ENCODE measurements around the gene ADAMTS9. TPM values are rescaled to one million over a fixed set of nuclear protein-coding genes. Genes with fewer than 3 reads are reported as not detected.

ADAMTS9 gene
- total and polyA plus RNA-seq, 4 donors, result 7.0 to 212 (median 91.2) TPM

GRCh38 chr3:64488939-64489338 lies 198.9 kb downstream of the ADAMTS9 start:
- no peaks in the 10 kb centered on the region for H3K36me3 ChIP-seq (ENCODE audit: control insufficient read depth in 1 of 2, insufficient read depth in 2 of 2, low read length in 1 of 2)
- H3K27me3 ChIP-seq (ENCODE audit: control insufficient read depth in 1 of 2, insufficient read depth in 2 of 2, low read length in 1 of 2), result no peaks in the 10 kb centered on the region
- no peak for ATAC-seq (ENCODE audit: low FRiP score)
- 27 to 33% methylated on average over 5 of the region's 5 CpGs for WGBS, 2 donors
- H3K4me1 ChIP-seq (ENCODE audit: control insufficient read depth in 1 of 2, insufficient read depth in 2 of 2, low read length in 2 of 2), result no peaks in the 10 kb centered on the region
- intact Hi-C loops (cut with DNase I), result no loop called here
- no peak overlapping the region for H3K4me3 ChIP-seq (ENCODE audit: low read length in 2 of 2)
- no peaks in the 10 kb centered on the region for H3K9me3 ChIP-seq (ENCODE audit: control insufficient read depth, low read length)
- no peak for DNase-seq
- H3K27ac ChIP-seq (ENCODE audit: low read depth in 1 of 2, low read length in 2 of 2), result no peak overlapping the region

DNA sequence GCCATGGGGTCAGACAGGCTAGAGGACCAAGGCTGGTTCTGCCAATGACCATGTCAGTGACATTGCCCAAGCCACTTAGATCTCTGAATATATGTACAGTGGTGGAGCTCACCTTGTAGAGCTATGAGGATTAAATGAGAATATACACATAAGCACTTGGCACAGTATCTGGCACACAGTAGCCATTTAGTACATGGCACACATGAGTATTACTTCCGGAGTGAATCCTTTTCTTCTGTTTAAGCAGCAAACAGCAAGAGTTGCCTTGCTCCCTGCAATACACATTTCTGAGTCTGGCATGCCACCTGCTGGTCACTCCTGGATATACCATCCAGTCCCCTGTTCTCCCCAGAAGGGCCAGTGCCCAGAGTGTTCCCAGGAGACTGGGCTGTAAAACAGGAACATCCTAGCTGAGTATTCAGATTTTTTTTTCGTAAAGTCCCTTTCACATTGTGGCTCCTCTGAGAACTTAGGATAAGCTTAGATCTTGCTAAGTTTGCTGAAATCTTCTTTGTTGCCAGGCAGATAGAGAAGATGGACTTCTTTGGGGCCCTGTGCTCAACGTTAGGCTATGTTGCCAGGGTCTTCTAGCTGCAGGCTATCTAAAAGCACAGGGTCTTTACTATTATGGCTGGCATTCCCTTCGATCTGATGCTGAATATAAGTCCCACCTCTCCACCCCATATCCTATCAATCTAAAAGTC lies 203.4 kb downstream of the ADAMTS9 start:
- no peaks in the 10 kb centered on the region for H3K4me1 ChIP-seq (ENCODE audit: control insufficient read depth in 1 of 2, insufficient read depth in 2 of 2, low read length in 2 of 2)
- peak; percentile 81 to 92 for DNase-seq

DNA sequence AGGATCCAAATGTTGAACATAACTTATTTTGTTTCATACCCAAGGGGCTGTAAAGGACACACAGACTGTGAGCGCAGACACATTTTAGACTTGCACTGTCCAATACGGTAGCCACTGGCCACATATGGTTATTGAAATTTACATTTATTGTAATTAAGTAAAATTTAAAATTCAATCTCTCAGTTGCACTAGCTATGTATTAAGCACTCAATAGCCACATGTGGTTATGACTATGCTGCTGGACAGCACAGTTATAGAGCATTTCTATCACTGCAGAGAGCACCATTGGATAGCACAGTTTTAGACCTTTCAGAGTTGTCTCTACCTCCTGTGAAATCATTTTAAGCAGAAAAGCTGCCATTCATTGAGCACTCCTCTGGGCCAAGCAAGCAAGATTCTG lies 204.3 kb downstream of the ADAMTS9 start:
- ATAC-seq (ENCODE audit: low FRiP score) (no peak), DNase-seq (no peak)
- Histone ChIP-seq H3K27ac (ENCODE audit: low read depth in 1 of 2, low read length in 2 of 2) (no peak overlapping the region), H3K9me3 (ENCODE audit: control insufficient read depth, low read length) (no peaks in the 10 kb centered on the region), H3K4me1 (ENCODE audit: control insufficient read depth in 1 of 2, insufficient read depth in 2 of 2, low read length in 2 of 2) (no peaks in the 10 kb centered on the region), H3K36me3 (ENCODE audit: control insufficient read depth in 1 of 2, insufficient read depth in 2 of 2, low read length in 1 of 2) (no peaks in the 10 kb centered on the region), H3K4me3 (ENCODE audit: low read length in 2 of 2) (no peak overlapping the region), H3K27me3 (ENCODE audit: control insufficient read depth in 1 of 2, insufficient read depth in 2 of 2, low read length in 1 of 2) (no peaks in the 10 kb centered on the region)
- WGBS, 2 donors, result 85 to 87% methylated on average over 2 of the region's 2 CpGs
- intact Hi-C loops (cut with DNase I), result loop anchor here in 1 of 2 donors (5.0 kb wide), 1 partner anchor 81 kb away; no protein-coding TSS in a partner anchor

More for the DNA sequence above, 203.4 kb downstream of the ADAMTS9 start:
- Histone ChIP-seq H3K27ac (ENCODE audit: low read depth in 1 of 2, low read length in 2 of 2) (no peak overlapping the region), H3K4me3 (ENCODE audit: low read length in 2 of 2) (no peak overlapping the region), H3K9me3 (ENCODE audit: control insufficient read depth, low read length) (no peaks in the 10 kb centered on the region), H3K36me3 (ENCODE audit: control insufficient read depth in 1 of 2, insufficient read depth in 2 of 2, low read length in 1 of 2) (no peaks in the 10 kb centered on the region), H3K27me3 (ENCODE audit: control insufficient read depth in 1 of 2, insufficient read depth in 2 of 2, low read length in 1 of 2) (no peaks in the 10 kb centered on the region)
- peak; percentile 94 for ATAC-seq (ENCODE audit: low FRiP score)
- intact Hi-C loops (cut with DNase I), result loop anchor here (2.0 to 5.0 kb wide), 2 partner anchors 82 to 454 kb away; no protein-coding TSS in a partner anchor
- WGBS, 2 donors, result 19 to 20% methylated on average over 4 of the region's 4 CpGs

DNA sequence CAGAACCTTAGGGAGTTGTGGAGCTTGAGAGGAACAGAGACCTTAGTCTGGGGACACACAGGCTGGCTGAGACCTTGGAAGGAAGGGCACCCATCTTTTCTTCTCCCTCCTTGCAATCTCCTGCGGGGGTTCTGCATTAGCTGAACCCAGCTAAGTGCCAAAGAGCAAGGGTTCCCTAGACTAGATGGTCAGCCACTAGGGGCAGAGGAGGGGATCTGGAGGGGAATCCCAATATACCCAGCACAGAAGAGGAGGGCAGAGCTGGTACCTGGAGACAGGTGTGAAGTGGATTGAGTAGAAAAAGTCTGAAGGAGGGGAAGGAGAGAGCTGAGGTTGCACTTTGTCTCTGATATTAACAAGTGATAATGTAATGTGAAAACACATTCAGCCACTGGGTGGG lies 212.8 kb downstream of the ADAMTS9 start:
- Histone ChIP-seq H3K27me3 (ENCODE audit: control insufficient read depth in 1 of 2, insufficient read depth in 2 of 2, low read length in 1 of 2) (no peaks in the 10 kb centered on the region), H3K36me3 (ENCODE audit: control insufficient read depth in 1 of 2, insufficient read depth in 2 of 2, low read length in 1 of 2) (no peaks in the 10 kb centered on the region), H3K27ac (ENCODE audit: low read depth in 1 of 2, low read length in 2 of 2) (no peak overlapping the region), H3K4me3 (ENCODE audit: low read length in 2 of 2) (no peak overlapping the region), H3K4me1 (ENCODE audit: control insufficient read depth in 1 of 2, insufficient read depth in 2 of 2, low read length in 2 of 2) (no peaks in the 10 kb centered on the region), H3K9me3 (ENCODE audit: control insufficient read depth, low read length) (no peaks in the 10 kb centered on the region)
- intact Hi-C loops (cut with DNase I), result no loop called here
- 95 to 100% methylated on average over 1 of the region's 1 CpG for WGBS, 2 donors
- DNase-seq, result no peak
- ATAC-seq (ENCODE audit: low FRiP score), result no peak

GRCh38 chr3:64473466-64473865 lies 214.3 kb downstream of the ADAMTS9 start:
- DNase-seq, result no peak
- peaks cover 0 to 1% of the 10 kb centered on the region in 2 donors for H3K4me1 ChIP-seq (ENCODE audit: control insufficient read depth in 1 of 2, insufficient read depth in 2 of 2, low read length in 2 of 2)
- no peaks in the 10 kb centered on the region for H3K36me3 ChIP-seq (ENCODE audit: control insufficient read depth in 1 of 2, insufficient read depth in 2 of 2, low read length in 1 of 2)
- H3K27ac ChIP-seq (ENCODE audit: low read depth in 1 of 2, low read length in 2 of 2), result no peak overlapping the region
- no peak overlapping the region for H3K4me3 ChIP-seq (ENCODE audit: low read length in 2 of 2)
- no peak for ATAC-seq (ENCODE audit: low FRiP score)
- H3K27me3 ChIP-seq (ENCODE audit: control insufficient read depth in 1 of 2, insufficient read depth in 2 of 2, low read length in 1 of 2), result no peaks in the 10 kb centered on the region
- WGBS, 2 donors, result 84 to 92% methylated on average over 1 of the region's 1 CpG
- H3K9me3 ChIP-seq (ENCODE audit: control insufficient read depth, low read length), result no peaks in the 10 kb centered on the region
- intact Hi-C loops (cut with DNase I), result no loop called here

DNA sequence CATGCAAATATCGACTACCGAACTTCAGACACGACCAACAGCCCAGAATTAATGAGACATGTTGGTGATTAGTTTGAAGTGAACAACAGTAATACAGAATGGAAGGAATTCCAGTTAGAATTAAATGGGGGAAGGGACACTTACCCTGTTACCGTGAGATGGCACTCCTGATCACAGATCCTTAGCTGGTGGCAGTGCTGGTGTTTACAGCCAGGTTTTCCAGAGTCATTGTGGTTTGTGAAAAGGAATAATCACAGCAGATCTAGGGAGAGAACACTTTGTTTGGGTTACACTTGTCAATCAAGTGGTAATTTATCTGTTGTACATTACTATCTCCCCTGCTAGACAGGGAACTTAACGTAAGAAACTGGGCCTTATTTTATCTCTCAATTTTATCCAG lies 217.4 kb downstream of the ADAMTS9 start:
- H3K36me3 ChIP-seq (ENCODE audit: control insufficient read depth in 1 of 2, insufficient read depth in 2 of 2, low read length in 1 of 2), result no peaks in the 10 kb centered on the region
- peaks cover 0 to 1% of the 10 kb centered on the region in 2 donors for H3K4me1 ChIP-seq (ENCODE audit: control insufficient read depth in 1 of 2, insufficient read depth in 2 of 2, low read length in 2 of 2)
- no peak for DNase-seq
- no peak overlapping the region for H3K27ac ChIP-seq (ENCODE audit: low read depth in 1 of 2, low read length in 2 of 2)
- ATAC-seq (ENCODE audit: low FRiP score), result no peak
- intact Hi-C loops (cut with DNase I), result no loop called here
- no peaks in the 10 kb centered on the region for H3K9me3 ChIP-seq (ENCODE audit: control insufficient read depth, low read length)
- H3K27me3 ChIP-seq (ENCODE audit: control insufficient read depth in 1 of 2, insufficient read depth in 2 of 2, low read length in 1 of 2), result no peaks in the 10 kb centered on the region
- no peak overlapping the region for H3K4me3 ChIP-seq (ENCODE audit: low read length in 2 of 2)
- WGBS, 2 donors, result 91 to 94% methylated on average over 5 of the region's 5 CpGs

- intact Hi-C loops (cut with DNase I), result no loop called here
- WGBS, 2 donors, result 61 to 69% methylated on average over 5 of the region's 5 CpGs
- Histone ChIP-seq H3K36me3 (ENCODE audit: control insufficient read depth in 1 of 2, insufficient read depth in 2 of 2, low read length in 1 of 2) (no peaks in the 10 kb centered on the region), H3K4me3 (ENCODE audit: low read length in 2 of 2) (no peak overlapping the region), H3K9me3 (ENCODE audit: control insufficient read depth, low read length) (no peaks in the 10 kb centered on the region), H3K4me1 (ENCODE audit: control insufficient read depth in 1 of 2, insufficient read depth in 2 of 2, low read length in 2 of 2) (peaks cover 0 to 1% of the 10 kb centered on the region in 2 donors), H3K27me3 (ENCODE audit: control insufficient read depth in 1 of 2, insufficient read depth in 2 of 2, low read length in 1 of 2) (no peaks in the 10 kb centered on the region), H3K27ac (ENCODE audit: low read depth in 1 of 2, low read length in 2 of 2) (no peak overlapping the region)
- ATAC-seq (ENCODE audit: low FRiP score) (no peak), DNase-seq (no peak)
These were observed 220.4 kb downstream of the ADAMTS9 start for GRCh38 chr3:64467255-64467944.
